H9 (cell line): ENCODE data around the gene PLCL1. TPM values are rescaled to one million over a fixed set of nuclear protein-coding genes. Genes with fewer than 3 reads are reported as not detected.

ENCODE experiments used
- DNase-seq: peaks from one replicate; pipeline ENCODE4 v3.0.0-alpha.2; 2017
- H2AFZ ChIP-seq: one replicate; pipeline ENCODE4 v1.6.1; 2013; ENCODE audit warnings: mild to moderate bottlenecking, low read length, control low read depth, moderate library complexity
- H2AK5ac ChIP-seq: 2 replicates; pipeline ENCODE4 v1.6.1; 2013; ENCODE audit warnings: low read length, control low read depth, mixed read lengths; ENCODE audit not compliant: insufficient read length
- H2BK120ac ChIP-seq: one replicate; pipeline ENCODE4 v1.6.1; 2013; ENCODE audit warnings: low read depth, mild to moderate bottlenecking, low read length, control low read depth, inconsistent platforms; ENCODE audit not compliant: poor library complexity, severe bottlenecking
- H2BK12ac ChIP-seq: 2 replicates; pipeline ENCODE4 v1.6.1; 2013; ENCODE audit warnings: low read length, control low read depth, mixed read lengths, low read depth; ENCODE audit not compliant: insufficient read length
- H2BK15ac ChIP-seq: 2 replicates; pipeline ENCODE4 v1.6.1; 2013; ENCODE audit warnings: low read depth, low read length, control low read depth
- H2BK20ac ChIP-seq: one replicate; pipeline ENCODE4 v1.6.1; 2013; ENCODE audit warnings: low read depth, mild to moderate bottlenecking, low read length, control low read depth, inconsistent platforms; ENCODE audit not compliant: poor library complexity, severe bottlenecking
- H2BK5ac ChIP-seq: 2 replicates; pipeline ENCODE4 v1.6.1; 2013; ENCODE audit warnings: low read length, control low read depth, mixed read lengths; ENCODE audit not compliant: insufficient read length
- H3K14ac ChIP-seq: 2 replicates; pipeline ENCODE4 v1.6.1; 2013; ENCODE audit warnings: low read length, control low read depth; ENCODE audit not compliant: insufficient read depth
- H3K18ac ChIP-seq: 2 replicates; pipeline ENCODE4 v1.6.1; 2013; ENCODE audit warnings: low read depth, mild to moderate bottlenecking, mixed read lengths, low read length, control low read depth; ENCODE audit not compliant: insufficient read length
- H3K23ac ChIP-seq: 2 replicates; pipeline ENCODE4 v1.6.1; 2013; ENCODE audit warnings: low read length, control low read depth, mixed read lengths, low read depth; ENCODE audit not compliant: insufficient read length
- H3K23me2 ChIP-seq: 2 replicates; pipeline ENCODE4 v1.6.1; 2013; ENCODE audit warnings: low read depth, mild to moderate bottlenecking, mixed read lengths, low read length, control low read depth; ENCODE audit not compliant: insufficient read length, poor library complexity, severe bottlenecking
- H3K27ac ChIP-seq: 2 replicates; pipeline ENCODE4 v1.5.1; 2013; ENCODE audit warnings: low read length, control low read depth, mixed read lengths, low read depth; ENCODE audit not compliant: insufficient read length
- H3K27me3 ChIP-seq: 2 replicates; pipeline ENCODE4 v1.6.1; 2013; ENCODE audit warnings: low read length, control low read depth, inconsistent platforms; ENCODE audit not compliant: insufficient read depth
- H3K4ac ChIP-seq: 2 replicates; pipeline ENCODE4 v1.6.1; 2013; ENCODE audit warnings: low read depth, mild to moderate bottlenecking, control low read depth, inconsistent platforms, low read length, moderate library complexity
- H3K4me1 ChIP-seq: 2 replicates; pipeline ENCODE4 v1.6.1; 2013; ENCODE audit warnings: low read length, control low read depth, inconsistent platforms; ENCODE audit not compliant: insufficient read depth
- H3K4me2 ChIP-seq: 2 replicates; pipeline ENCODE4 v1.6.1; 2013; ENCODE audit warnings: low read length, control low read depth, mixed read lengths; ENCODE audit not compliant: insufficient read length, insufficient read depth
- H3K56ac ChIP-seq: 2 replicates; pipeline ENCODE4 v1.6.1; 2013; ENCODE audit warnings: low read depth, mild to moderate bottlenecking, mixed read lengths, low read length, control low read depth; ENCODE audit not compliant: insufficient read length
- H3K79me1 ChIP-seq: 2 replicates; pipeline ENCODE4 v1.6.1; 2013; ENCODE audit warnings: low read depth, mild to moderate bottlenecking, moderate library complexity, low read length, control low read depth, inconsistent platforms; ENCODE audit not compliant: insufficient read depth, poor library complexity, severe bottlenecking
- H3K79me2 ChIP-seq: 2 replicates; pipeline ENCODE4 v1.6.1; 2013; ENCODE audit warnings: low read length, control low read depth, inconsistent platforms; ENCODE audit not compliant: insufficient read depth
- H3K9ac ChIP-seq: 2 replicates; pipeline ENCODE4 v1.6.1; 2013; ENCODE audit warnings: low read length, control low read depth, mixed read lengths; ENCODE audit not compliant: insufficient read length; ENCODE audit errors: extremely low read depth
- H3K9me3 ChIP-seq: one replicate; pipeline ENCODE4 v1.6.1; 2013; ENCODE audit warnings: low read depth, low read length, inconsistent platforms; ENCODE audit not compliant: control insufficient read depth
- H3T11ph ChIP-seq: one replicate; pipeline ENCODE4 v1.6.1; 2013; ENCODE audit warnings: mild to moderate bottlenecking, low read length, control low read depth, inconsistent platforms
- H4K20me1 ChIP-seq: one replicate; pipeline ENCODE4 v1.6.1; 2013; ENCODE audit not compliant: control insufficient read depth, insufficient read length, insufficient read depth
- H4K5ac ChIP-seq: 2 replicates; pipeline ENCODE4 v1.6.1; 2013; ENCODE audit warnings: low read depth, mild to moderate bottlenecking, mixed read lengths, low read length, control low read depth; ENCODE audit not compliant: insufficient read length
- H4K8ac ChIP-seq: replicated peaks from 2 replicates; pipeline ENCODE4 v1.6.1; 2013; ENCODE audit warnings: low read length, control low read depth, mixed read lengths, low read depth; ENCODE audit not compliant: insufficient read length
- H4K91ac ChIP-seq: 2 replicates; pipeline ENCODE4 v1.6.1; 2013; ENCODE audit warnings: low read depth, mild to moderate bottlenecking, moderate library complexity, mixed read lengths, low read length, control low read depth; ENCODE audit not compliant: insufficient read length
- H3K27ac Mint-ChIP-seq, 3 experiments: 2 replicates in 2 of 3; 3 replicates in 1 of 3; pipeline ENCODE4 v1.8.0; 2020 to 2021; ENCODE audit warnings: mixed read lengths in 3 of 3, mild to moderate bottlenecking in 1 of 3, moderate library complexity in 1 of 3
- H3K27me3 Mint-ChIP-seq: 2 replicates; pipeline ENCODE4 v1.8.0; 2021; ENCODE audit warnings: low read depth, mild to moderate bottlenecking, moderate library complexity, mixed read lengths
- H3K36me3 Mint-ChIP-seq, 3 experiments: 2 replicates in 2 of 3; 3 replicates in 1 of 3; pipeline ENCODE4 v1.8.0; 2020 to 2021; ENCODE audit warnings: low read depth in 3 of 3, mixed read lengths in 3 of 3; ENCODE audit not compliant: insufficient read depth in 1 of 3
- H3K4me1 Mint-ChIP-seq, 2 experiments: 2 replicates each; pipeline ENCODE4 v1.8.0; 2020; ENCODE audit warnings: mixed read lengths in 2 of 2
- H3K4me3 Mint-ChIP-seq, 2 experiments: 2 replicates in 1 of 2; 3 replicates in 1 of 2; pipeline ENCODE4 v1.8.0; 2020 to 2021; ENCODE audit warnings: mild to moderate bottlenecking in 2 of 2, mixed read lengths in 2 of 2, moderate library complexity in 1 of 2
- H3K9me3 Mint-ChIP-seq, 2 experiments: 2 replicates in 1 of 2; 3 replicates in 1 of 2; pipeline ENCODE4 v1.8.0; 2020; ENCODE audit warnings: mild to moderate bottlenecking in 2 of 2, mixed read lengths in 2 of 2, moderate library complexity in 1 of 2
- CTCF ChIP-seq: fragments of 200-600 bp; sonication (generic); conservative IDR thresholded peaks from 3 replicates; pipeline ENCODE4 v1.8.0; 2021; ENCODE audit warnings: antibody characterized with exemption, mild to moderate bottlenecking
- WGBS: extraction: QIAGEN DNeasy Blood & Tissue Kit; methylation state at CpG from one replicate; pipeline ENCODE4 v1.1.7; 2013; ENCODE audit warnings: missing lambda C conversion rate, low lambda C conversion rate, mixed read lengths; ENCODE audit not compliant: insufficient read length; ENCODE audit errors: extremely low coverage; 5-methylcytosine and 5-hydroxymethylcytosine counted together
- total RNA-seq: library from RNA; stranded (reverse); gene quantifications from 2 replicates; pipeline ENCODE4 v1.2.1, GENCODE V29; 2021

Gene PLCL1
- total RNA-seq, 1 experiment from 2014 or later: 0.04 TPM

DNA sequence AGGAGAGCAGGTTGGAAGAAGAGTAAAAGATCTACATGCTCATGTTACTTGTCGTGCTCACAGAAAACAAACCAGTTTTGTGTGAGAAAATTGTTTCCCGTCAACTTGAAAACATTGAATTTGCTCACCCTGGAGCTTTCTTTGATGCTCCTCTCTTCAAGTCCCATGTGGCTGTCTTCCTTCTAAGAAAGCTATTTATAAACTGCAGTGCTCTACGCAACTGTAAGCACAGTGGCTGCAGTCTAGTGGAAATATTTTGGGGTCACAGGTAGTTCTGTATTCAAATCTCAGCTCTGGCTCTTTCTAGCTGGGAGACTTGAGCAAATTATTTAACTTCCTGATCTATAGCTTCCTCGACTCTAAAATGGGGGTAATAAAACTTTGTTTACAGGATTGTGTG is 211.8 kb downstream of the PLCL1 start:
- no peak overlapping the region for H3K4me2 ChIP-seq
- no peak overlapping the region for H4K8ac ChIP-seq
- Mint-ChIP-seq H3K27ac (no peak overlapping the region), H3K4me3 (no peak overlapping the region), H3K4me1 (no peaks in the 10 kb centered on the region), H3K36me3 (no peaks in the 10 kb centered on the region), H3K27me3 (no peaks in the 10 kb centered on the region), H3K9me3 (no peaks in the 10 kb centered on the region)
- no peaks in the 10 kb centered on the region for H3K79me1 ChIP-seq
- H3K4ac ChIP-seq: no peak overlapping the region
- no peak overlapping the region for H2BK20ac ChIP-seq
- no peak overlapping the region for H3K9ac ChIP-seq
- no peaks in the 10 kb centered on the region for H3K4me1 ChIP-seq
- H3T11ph ChIP-seq: no peak overlapping the region
- no peak overlapping the region for H2BK12ac ChIP-seq
- no peak overlapping the region for H3K27ac ChIP-seq
- no peak overlapping the region for H2AFZ ChIP-seq
- WGBS: no CpG with 5 or more reads among the region's 4 CpGs
- no peak overlapping the region for H3K18ac ChIP-seq
- H4K5ac ChIP-seq: no peak overlapping the region
- H2BK5ac ChIP-seq: no peak overlapping the region
- no peak overlapping the region for H3K23ac ChIP-seq
- no peak overlapping the region for H2AK5ac ChIP-seq
- H2BK15ac ChIP-seq: no peak overlapping the region
- no peaks in the 10 kb centered on the region for H3K79me2 ChIP-seq
- H3K27me3 ChIP-seq: no peaks in the 10 kb centered on the region
- no peak overlapping the region for H3K14ac ChIP-seq
- H2BK120ac ChIP-seq: no peak overlapping the region
- H3K56ac ChIP-seq: no peak overlapping the region
- H3K23me2 ChIP-seq: no peaks in the 10 kb centered on the region
- DNase-seq: no peak
- H3K9me3 ChIP-seq: no peaks in the 10 kb centered on the region
- no peak for TF ChIP-seq CTCF
- no peaks in the 10 kb centered on the region for H4K20me1 ChIP-seq
- H4K91ac ChIP-seq: no peak overlapping the region
